Esophagus squamous epithelium (tissue), 5 donors: Measurements from ENCODE around the gene TGFBR3. TPM values are rescaled to one million over a fixed set of nuclear protein-coding genes. Genes with fewer than 3 reads are reported as not detected.

Source experiments
- DNase-seq: peaks from one replicate; lab custom pipeline; 2025; lab: John Stamatoyannopoulos, UW
- H3K27ac ChIP-seq, 4 donors: fragments of 200-600 bp; sonication (generic); one replicate each; pipeline ENCODE4 v1.5.1; 2016 to 2019; ENCODE audit warnings: mild to moderate bottlenecking in 1 of 4
- H3K27me3 ChIP-seq, 4 donors: fragments of 200-600 bp; sonication (generic); 1 replicate in 3 of 4; 2 replicates in 1 of 4; pipeline versions ENCODE4 v1.5.1 to v1.6.0; 2017 to 2021; ENCODE audit warnings: antibody characterized with exemption in 1 of 4
- H3K36me3 ChIP-seq, 3 donors: fragments of 200-600 bp; sonication (generic); one replicate each; pipeline ENCODE4 v1.5.1; 2016 to 2019
- H3K4me1 ChIP-seq, 3 donors: fragments of 200-600 bp; sonication (generic); one replicate each; pipeline ENCODE4 v1.5.1; 2017 to 2019
- H3K4me3 ChIP-seq, 4 donors: fragments of 200-600 bp; sonication (generic); 1 replicate in 3 of 4; 2 replicates in 1 of 4; pipeline ENCODE4 v1.5.1; 2016 to 2019; ENCODE audit warnings: mild to moderate bottlenecking in 2 of 4, moderate library complexity in 1 of 4
- H3K9me3 ChIP-seq, 3 donors: fragments of 200-600 bp; sonication (generic); one replicate each; pipeline ENCODE4 v1.5.1; 2016 to 2019
- CTCF ChIP-seq, 6 experiments: fragments of 450-650 bp in 4 of 6; fragments of 200-600 bp in 2 of 6; sonication (generic) in 2 of 6; IDR thresholded peaks; one replicate each; pipeline ENCODE4 v1.5.1; 2016 to 2019; ENCODE audit warnings: antibody characterized with exemption in 6 of 6, mild to moderate bottlenecking in 4 of 6, moderate library complexity in 4 of 6
- POLR2A ChIP-seq, 4 donors: fragments of 450-650 bp; IDR thresholded peaks; one replicate each; pipeline ENCODE4 v1.6.1; 2017; ENCODE audit warnings: antibody characterized with exemption in 4 of 4, mild to moderate bottlenecking in 4 of 4, moderate library complexity in 3 of 4
- WGBS, 2 donors: methylation state at CpG; one replicate each; pipeline ENCODE4 v1.1.5; 2018; 5-methylcytosine and 5-hydroxymethylcytosine counted together
- intact Hi-C: fragments of 100-400 bp; cut with DNase I; formaldehyde crosslinking; loops from one replicate; pipeline ENCODE4 v1.15.0; 2022
- total RNA-seq, 4 donors: library from RNA; depleted of rRNA; stranded (reverse); fragments of >200 nt; gene quantifications; one replicate each; pipeline ENCODE4 v1.1.0, GENCODE V29; 2016
- donor health status: DM: yes; HTN: yes; CAD: no.

The TGFBR3 gene
- total RNA-seq, 4 donors from 2014 or later, result 11.3 to 119 (median 30.7) TPM

- H3K36me3 ChIP-seq, result peaks cover 0 to 13% (median 0%) of the 10 kb centered on the region in 3 donors
- no peaks in the 10 kb centered on the region for H3K27me3 ChIP-seq
- no peak for DNase-seq
- no peak for TF ChIP-seq POLR2A (IDR thresholded peaks at IDR 0.05)
- TF ChIP-seq CTCF (IDR thresholded peaks at IDR 0.05), result no peak
- H3K9me3 ChIP-seq, result no peaks in the 10 kb centered on the region
- peaks cover 14 to 79% (median 69%) of the 10 kb centered on the region in 3 donors for H3K4me1 ChIP-seq
- no peak overlapping the region for H3K4me3 ChIP-seq
- intact Hi-C loops, result no loop called here
- peak overlapping the region in 3 of 4 donors; percentile 46 to 71 (median 64) for H3K27ac ChIP-seq
- WGBS, 2 donors, result 91 to 96% methylated on average over 3 of the region's 3 CpGs
Measured at GRCh38 chr1:91746728-91747338, 139.1 kb downstream of the TGFBR3 start.

- peaks cover 0 to 13% (median 0%) of the 10 kb centered on the region in 3 donors for H3K36me3 ChIP-seq
- H3K27ac ChIP-seq, result peak overlapping the region in 3 of 4 donors; percentile 56 to 71 (median 64)
- no peak for DNase-seq
- intact Hi-C loops, result no loop called here
- TF ChIP-seq POLR2A (IDR thresholded peaks at IDR 0.05), result no peak
- no peak for TF ChIP-seq CTCF (IDR thresholded peaks at IDR 0.05)
- peaks cover 14 to 77% (median 63%) of the 10 kb centered on the region in 3 donors for H3K4me1 ChIP-seq
- H3K4me3 ChIP-seq, result no peak overlapping the region
- H3K9me3 ChIP-seq, result no peaks in the 10 kb centered on the region
- WGBS, 2 donors, result 31 to 39% methylated on average over 5 of the region's 5 CpGs
- H3K27me3 ChIP-seq, result no peaks in the 10 kb centered on the region
Measured at GRCh38 chr1:91745640-91746373, 140.1 kb downstream of the TGFBR3 start.

GRCh38 chr1:91744953-91745639, 140.9 kb downstream of the TGFBR3 start:
- no peak overlapping the region for H3K4me3 ChIP-seq
- DNase-seq, result no peak
- H3K27ac ChIP-seq, result peak overlapping the region in 3 of 4 donors; percentile 56 to 71 (median 64)
- no peaks in the 10 kb centered on the region for H3K9me3 ChIP-seq
- intact Hi-C loops, result no loop called here
- peaks cover 14 to 70% (median 56%) of the 10 kb centered on the region in 3 donors for H3K4me1 ChIP-seq
- no peaks in the 10 kb centered on the region for H3K27me3 ChIP-seq
- H3K36me3 ChIP-seq, result peaks cover 0 to 13% (median 0%) of the 10 kb centered on the region in 3 donors
- WGBS, 2 donors, result 37 to 58% methylated on average over 6 of the region's 6 CpGs
- TF ChIP-seq POLR2A (IDR thresholded peaks at IDR 0.05) (no peak), CTCF (IDR thresholded peaks at IDR 0.05) (peak in 2 of 6 experiments; percentile 28 to 37)

- H3K9me3 ChIP-seq, result no peaks in the 10 kb centered on the region
- TF ChIP-seq CTCF (IDR thresholded peaks at IDR 0.05) (peak in 1 of 6 experiments; percentile 28), POLR2A (IDR thresholded peaks at IDR 0.05) (no peak)
- H3K27me3 ChIP-seq, result no peaks in the 10 kb centered on the region
- H3K27ac ChIP-seq, result peak overlapping the region in 3 of 4 donors; percentile 64 to 79 (median 71)
- no peak overlapping the region for H3K4me3 ChIP-seq
- H3K4me1 ChIP-seq, result peaks cover 14 to 60% (median 39%) of the 10 kb centered on the region in 3 donors
- DNase-seq, result no peak
- intact Hi-C loops, result no loop called here
- peaks cover 0 to 19% (median 0%) of the 10 kb centered on the region in 3 donors for H3K36me3 ChIP-seq
- WGBS, 2 donors, result 28 to 33% methylated on average over 4 of the region's 4 CpGs
Measured at GRCh38 chr1:91742848-91743292, 143.1 kb downstream of the TGFBR3 start.
